ENCODE data around the gene SIRPA.
A peak's percentile ranks its signal among the peaks of the same experiment; 100 is the strongest.

The SIRPA gene

DNA sequence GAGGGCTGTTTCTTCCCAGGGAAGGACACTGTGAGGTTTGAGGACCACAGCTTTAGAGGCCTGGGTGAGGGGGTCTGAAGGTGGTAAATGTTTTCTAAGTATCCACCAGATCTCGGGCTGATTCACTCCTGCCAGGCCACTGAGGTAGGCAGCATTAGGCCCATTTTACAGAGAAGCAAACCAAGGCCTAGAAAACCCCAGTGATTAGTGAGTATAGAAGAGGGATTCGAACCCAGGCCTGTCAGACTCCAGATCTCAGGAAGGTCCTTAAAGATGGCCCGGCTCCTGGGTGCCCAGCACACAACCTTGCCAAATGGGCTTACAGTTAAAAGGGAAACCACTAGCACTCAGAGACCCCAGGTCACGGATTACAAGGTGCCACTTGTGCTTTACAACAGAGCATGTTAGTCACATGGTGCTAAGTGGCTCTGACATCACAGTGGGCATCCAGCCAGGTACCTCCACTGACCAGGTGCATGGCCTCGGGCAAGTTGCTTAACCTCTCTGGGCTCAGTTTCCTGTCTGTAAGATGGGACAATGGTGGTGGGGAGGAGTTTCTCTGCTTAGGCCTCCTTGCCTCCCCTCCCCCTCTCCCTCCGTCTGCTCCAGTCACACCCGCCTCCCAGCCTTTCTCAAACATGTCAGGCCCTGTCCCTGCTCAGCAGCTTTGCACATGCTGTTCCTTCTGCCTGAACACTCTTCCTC is 18.8 kb upstream of the SIRPA start:
- Histone ChIP-seq H4K20me1 (0 out of 2 replicates have a peak, but pooled peaks cover 4% of the 10 kb centered on the region), H3K4me2 (no peak overlapping the region), H3K4me1 (peaks cover 7% of the 10 kb centered on the region; the same call in 1 of the 2 replicates), H3K9ac (no peak overlapping the region), H3K9me3 (no peaks in the 10 kb centered on the region), H3K27me3 (no peaks in the 10 kb centered on the region), H3K4me3 (no peak overlapping the region), H3K36me3 (no peaks in the 10 kb centered on the region), H3K27ac (no peak overlapping the region)
- no peak for TF ChIP-seq Cebpa-rat (IDR thresholded peaks at IDR 0.05)

DNA sequence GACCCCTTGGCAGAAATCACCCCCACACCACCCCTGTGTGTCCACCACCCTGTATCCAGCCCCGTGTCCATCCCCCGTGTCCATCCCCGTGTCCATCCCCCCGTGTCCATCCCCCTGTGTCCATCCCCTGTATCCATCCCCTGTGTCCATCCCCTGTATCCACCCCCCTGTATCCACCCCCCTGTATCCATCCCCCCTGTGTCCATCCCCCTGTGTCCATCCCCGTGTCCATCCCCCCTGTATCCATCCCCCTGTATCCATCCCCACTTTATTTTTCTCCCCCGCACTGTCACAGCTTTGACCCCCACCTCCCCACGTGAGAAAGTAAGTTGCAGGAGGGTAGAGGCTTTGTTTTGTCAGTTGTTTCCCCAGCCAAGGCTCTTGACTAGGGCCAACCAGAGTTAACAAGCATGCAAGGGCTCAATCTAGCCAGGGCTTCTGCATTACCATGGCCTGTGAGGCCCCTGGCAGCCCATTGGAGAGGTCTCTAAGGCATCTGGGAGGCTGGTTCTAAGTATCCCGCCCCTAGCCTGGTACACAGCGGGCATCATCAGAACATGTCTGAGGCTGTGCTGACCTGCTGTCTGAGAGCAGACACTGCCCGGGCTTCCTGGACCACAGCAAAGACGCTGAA is 18.1 kb upstream of the SIRPA start:
- H4K20me1 ChIP-seq = 0 out of 2 replicates have a peak, but pooled peaks cover 4% of the 10 kb centered on the region
- no peaks in the 10 kb centered on the region for H3K36me3 ChIP-seq
- no peak overlapping the region for H3K4me3 ChIP-seq
- no peak for TF ChIP-seq Cebpa-rat (IDR thresholded peaks at IDR 0.05)
- no peaks in the 10 kb centered on the region for H3K27me3 ChIP-seq
- no peak overlapping the region for H3K27ac ChIP-seq
- peaks cover 7% of the 10 kb centered on the region; the same call in 1 of the 2 replicates for H3K4me1 ChIP-seq
- peak overlapping the region; percentile 31; the same call in 1 of the 2 replicates for H3K4me2 ChIP-seq
- H3K9ac ChIP-seq = no peak overlapping the region
- H3K9me3 ChIP-seq = no peaks in the 10 kb centered on the region

DNA sequence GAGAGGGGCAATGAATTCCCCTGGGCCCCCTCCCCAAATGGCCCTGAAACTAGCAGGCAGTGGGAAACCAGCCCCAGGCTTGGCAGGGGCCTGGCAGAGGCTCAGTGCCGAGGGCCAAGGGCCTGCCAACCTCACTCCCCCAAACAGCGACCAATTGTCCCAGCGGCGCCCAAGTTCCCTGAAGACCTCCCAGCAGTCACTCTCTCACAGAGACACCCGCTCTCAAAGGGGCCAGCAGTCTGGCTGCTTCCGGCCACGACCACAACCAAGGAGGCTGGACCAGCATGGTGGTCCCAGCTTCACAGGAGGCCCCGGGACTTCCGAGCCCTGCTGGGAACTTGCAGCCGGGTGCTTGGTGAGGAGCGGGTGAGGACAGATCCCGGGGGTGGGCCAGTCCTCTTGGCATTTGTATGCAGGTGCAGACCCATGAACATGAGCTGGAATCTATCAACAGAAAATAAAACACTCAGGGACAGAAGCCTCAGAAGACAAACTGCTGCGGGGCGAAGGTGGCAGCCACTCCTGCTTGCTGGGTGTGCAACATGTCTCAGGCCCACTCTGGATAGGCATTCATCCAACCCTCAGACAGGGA is 17.5 kb upstream of the SIRPA start:
- Histone ChIP-seq H3K4me1 (peaks cover 7% of the 10 kb centered on the region; the same call in 1 of the 2 replicates), H3K27me3 (no peaks in the 10 kb centered on the region), H4K20me1 (0 out of 2 replicates have a peak, but pooled peaks cover 4% of the 10 kb centered on the region), H3K4me2 (peak overlapping the region; percentile 31; the same call in 1 of the 2 replicates), H3K9ac (no peak overlapping the region), H3K27ac (no peak overlapping the region), H3K9me3 (no peaks in the 10 kb centered on the region), H3K36me3 (no peaks in the 10 kb centered on the region), H3K4me3 (no peak overlapping the region)
- TF ChIP-seq Cebpa-rat (IDR thresholded peaks at IDR 0.05) = no peak

DNA sequence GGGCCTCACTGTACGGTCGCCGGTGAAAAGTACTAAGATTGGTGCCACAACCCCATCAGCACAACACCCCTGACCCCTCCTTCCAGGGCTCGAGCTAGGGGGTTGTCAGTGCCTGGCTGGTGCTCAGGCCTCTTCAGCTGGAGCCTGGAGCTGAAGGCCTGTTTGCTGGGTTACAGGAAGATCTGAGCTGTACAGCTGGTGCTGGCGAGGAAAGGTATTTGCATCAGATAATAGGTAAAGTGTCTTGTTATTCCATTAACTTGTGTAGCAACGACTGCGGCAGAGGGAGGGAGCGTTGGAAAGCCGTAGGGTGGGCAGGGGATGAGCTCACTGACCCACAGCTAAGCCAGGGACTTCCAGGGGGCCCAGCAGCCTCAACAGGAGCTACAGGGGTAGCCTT is 15.8 kb upstream of the SIRPA start:
- Histone ChIP-seq H3K9ac (no peak overlapping the region), H3K9me3 (no peaks in the 10 kb centered on the region), H3K4me3 (no peak overlapping the region), H3K4me1 (peaks cover 19% of the 10 kb centered on the region), H4K20me1 (0 out of 2 replicates have a peak, but pooled peaks cover 4% of the 10 kb centered on the region), H3K27ac (no peak overlapping the region), H3K4me2 (no peak overlapping the region), H3K27me3 (no peaks in the 10 kb centered on the region), H3K36me3 (no peaks in the 10 kb centered on the region)
- TF ChIP-seq Cebpa-rat (IDR thresholded peaks at IDR 0.05) = no peak

DNA sequence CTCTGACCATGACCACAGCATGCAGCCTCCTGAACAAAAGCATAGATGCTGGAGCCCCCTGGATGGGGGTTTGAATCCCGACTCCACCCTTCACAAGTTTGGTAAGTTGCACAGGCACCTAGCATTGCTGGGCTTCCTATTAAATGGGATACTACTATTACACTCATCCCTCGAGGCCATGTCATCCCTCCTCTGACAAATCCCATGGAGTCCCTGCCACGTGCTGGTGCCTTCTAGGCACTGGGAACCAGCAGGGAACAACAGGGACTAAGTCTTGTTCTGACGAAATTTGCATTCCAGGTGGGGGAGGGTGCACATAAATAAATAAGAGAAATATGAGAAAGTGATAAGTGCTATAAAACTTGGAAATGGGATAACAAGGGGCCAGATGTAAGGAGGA is 15.3 kb upstream of the SIRPA start:
- no peak overlapping the region for H3K9ac ChIP-seq
- H4K20me1 ChIP-seq = 0 out of 2 replicates have a peak, but pooled peaks cover 4% of the 10 kb centered on the region
- H3K36me3 ChIP-seq = no peaks in the 10 kb centered on the region
- TF ChIP-seq Cebpa-rat (IDR thresholded peaks at IDR 0.05) = no peak
- no peak overlapping the region for H3K27ac ChIP-seq
- H3K27me3 ChIP-seq = no peaks in the 10 kb centered on the region
- H3K4me2 ChIP-seq = no peak overlapping the region
- peaks cover 19% of the 10 kb centered on the region for H3K4me1 ChIP-seq
- no peak overlapping the region for H3K4me3 ChIP-seq
- H3K9me3 ChIP-seq = no peaks in the 10 kb centered on the region

DNA sequence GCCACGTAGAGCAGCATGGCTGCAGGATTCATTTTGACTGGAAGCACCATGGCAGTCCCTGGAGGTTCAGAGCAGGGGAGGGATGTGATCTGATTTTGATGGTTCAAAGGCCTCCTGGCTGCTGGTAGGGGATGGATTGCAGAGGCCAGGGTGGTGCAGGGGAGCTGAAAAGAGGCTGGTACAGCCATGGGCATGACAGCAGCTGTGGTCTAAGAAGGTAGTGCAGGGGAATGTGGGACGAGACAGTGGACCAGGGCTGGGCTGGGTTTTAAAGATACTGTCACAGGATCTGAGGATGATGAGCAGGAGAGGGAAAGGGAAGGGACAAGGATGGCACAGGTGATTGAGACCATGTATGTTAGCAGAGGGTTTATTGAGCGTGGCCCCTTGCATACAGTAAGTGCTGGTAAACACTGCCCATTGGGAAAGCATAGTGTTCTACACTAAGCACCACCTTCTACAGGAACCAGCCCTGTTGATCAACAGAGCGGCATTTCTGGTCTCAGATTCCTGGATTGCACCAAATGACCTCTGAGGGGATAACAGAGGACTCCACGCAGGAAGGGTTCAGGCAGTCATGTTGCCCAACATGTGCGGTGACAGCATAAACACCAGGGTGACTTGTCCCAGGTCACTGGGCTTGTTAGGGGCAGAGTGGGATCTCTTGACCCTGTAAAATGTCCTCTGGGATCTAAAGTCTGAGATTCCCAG is 14.5 kb upstream of the SIRPA start:
- no peak overlapping the region for H3K27ac ChIP-seq
- H3K36me3 ChIP-seq = no peaks in the 10 kb centered on the region
- H3K4me3 ChIP-seq = no peak overlapping the region
- peaks cover 19% of the 10 kb centered on the region for H3K4me1 ChIP-seq
- no peaks in the 10 kb centered on the region for H3K9me3 ChIP-seq
- H4K20me1 ChIP-seq = 0 out of 2 replicates have a peak, but pooled peaks cover 4% of the 10 kb centered on the region
- H3K9ac ChIP-seq = no peak overlapping the region
- TF ChIP-seq Cebpa-rat (IDR thresholded peaks at IDR 0.05) = no peak
- H3K27me3 ChIP-seq = no peaks in the 10 kb centered on the region
- no peak overlapping the region for H3K4me2 ChIP-seq

DNA sequence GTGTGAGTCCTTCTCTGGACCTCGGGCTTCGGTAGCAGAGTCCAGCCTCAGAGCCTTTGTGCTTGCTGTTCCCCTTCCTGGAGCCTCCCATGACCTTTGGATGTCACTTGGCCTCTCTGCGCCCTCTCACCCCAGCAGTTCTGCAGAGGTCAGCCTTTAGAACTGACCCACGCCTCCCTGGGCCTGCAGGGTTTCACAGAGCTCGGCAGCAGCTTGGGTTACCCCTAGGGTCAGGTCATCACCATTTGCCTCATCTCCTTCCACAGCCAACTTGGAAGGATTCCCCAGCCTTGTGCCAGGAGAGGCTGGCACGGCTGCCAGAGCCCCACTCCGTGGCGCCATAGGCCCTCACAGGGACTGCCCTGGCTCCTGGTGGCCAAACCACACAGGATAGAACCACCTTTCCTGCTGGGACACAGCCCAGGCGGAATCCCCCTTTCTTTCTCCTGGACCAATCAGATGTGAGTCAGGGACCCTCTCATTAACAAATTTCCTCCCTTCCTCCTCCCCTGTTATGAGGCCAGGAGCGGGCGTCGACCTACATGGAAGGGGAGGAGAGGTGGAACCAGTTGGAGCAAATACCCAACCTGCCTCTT is 13.9 kb upstream of the SIRPA start:
- no peaks in the 10 kb centered on the region for H3K27me3 ChIP-seq
- H3K27ac ChIP-seq = no peak overlapping the region
- H3K9ac ChIP-seq = no peak overlapping the region
- H3K36me3 ChIP-seq = no peaks in the 10 kb centered on the region
- H3K9me3 ChIP-seq = no peaks in the 10 kb centered on the region
- H4K20me1 ChIP-seq = 0 out of 2 replicates have a peak, but pooled peaks cover 4% of the 10 kb centered on the region
- H3K4me3 ChIP-seq = no peak overlapping the region
- peaks cover 19% of the 10 kb centered on the region for H3K4me1 ChIP-seq
- no peak for TF ChIP-seq Cebpa-rat (IDR thresholded peaks at IDR 0.05)
- H3K4me2 ChIP-seq = no peak overlapping the region

DNA sequence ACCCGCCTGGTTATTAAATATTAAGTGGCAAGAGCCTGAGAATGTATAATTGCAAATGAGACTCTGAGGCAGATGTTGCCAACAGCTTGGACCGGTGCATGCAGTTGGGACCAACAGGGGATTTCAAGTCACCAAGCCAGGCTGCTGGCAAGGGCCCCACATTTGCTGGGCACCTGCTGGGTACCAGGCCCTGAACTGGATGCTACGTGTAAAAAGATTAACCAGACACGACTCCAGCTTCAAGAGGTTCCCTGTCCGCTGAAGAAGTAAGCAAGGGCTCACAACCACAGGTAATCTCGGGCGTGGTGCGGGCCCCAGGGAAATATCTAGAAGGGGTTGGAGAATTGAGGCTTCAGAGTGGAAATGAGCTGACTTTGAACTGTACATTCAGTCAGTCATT is 13.2 kb upstream of the SIRPA start:
- Histone ChIP-seq H3K27ac (no peak overlapping the region), H3K27me3 (no peaks in the 10 kb centered on the region), H3K9ac (no peak overlapping the region), H3K4me1 (peaks cover 19% of the 10 kb centered on the region), H4K20me1 (0 out of 2 replicates have a peak, but pooled peaks cover 4% of the 10 kb centered on the region), H3K4me2 (no peak overlapping the region), H3K9me3 (no peaks in the 10 kb centered on the region), H3K4me3 (no peak overlapping the region), H3K36me3 (no peaks in the 10 kb centered on the region)
- TF ChIP-seq Cebpa-rat (IDR thresholded peaks at IDR 0.05) = no peak

DNA sequence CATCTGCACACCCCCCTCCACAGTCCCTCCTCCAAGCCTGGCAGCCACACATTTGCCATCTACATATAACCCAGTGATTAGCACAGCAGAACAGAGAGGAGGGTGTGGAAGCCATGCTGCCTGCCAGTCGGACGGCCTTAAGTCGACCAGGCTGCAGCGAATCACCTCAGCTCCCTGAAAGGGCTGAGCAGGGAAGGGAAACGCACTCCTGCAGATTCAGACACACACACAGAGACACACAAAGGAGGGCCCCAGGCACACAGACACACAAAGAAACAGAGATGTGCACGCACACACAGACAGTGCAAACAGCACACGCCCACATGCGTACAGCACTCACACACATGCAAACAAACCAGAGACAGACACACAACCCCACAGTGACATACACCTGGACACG is 11.2 kb upstream of the SIRPA start:
- H4K20me1 ChIP-seq = 0 out of 2 replicates have a peak, but pooled peaks cover 4% of the 10 kb centered on the region
- H3K4me3 ChIP-seq = no peak overlapping the region
- no peaks in the 10 kb centered on the region for H3K9me3 ChIP-seq
- H3K27me3 ChIP-seq = no peaks in the 10 kb centered on the region
- 0 out of 2 replicates have a peak overlapping the region, but pooled peaks have one; percentile 64 for H3K4me2 ChIP-seq
- H3K9ac ChIP-seq = no peak overlapping the region
- H3K36me3 ChIP-seq = no peaks in the 10 kb centered on the region
- TF ChIP-seq Cebpa-rat (IDR thresholded peaks at IDR 0.05) = no peak
- H3K27ac ChIP-seq = no peak overlapping the region
- peaks cover 15% of the 10 kb centered on the region for H3K4me1 ChIP-seq

Data from BLaER1 (cell line).